Panc1 (cell line): ENCODE results near the gene ZFYVE1. TPM values are rescaled to one million over a fixed set of nuclear protein-coding genes. Genes with fewer than 3 reads are reported as not detected.

Source experiments
- ATAC-seq: fragments of 200-7000 bp; cut with Tn5 transposase; 2 replicates; pipeline ENCODE4 v1.9.1; 2020; ENCODE audit warnings: mild to moderate bottlenecking, moderate library complexity
- BruUV-seq: library from RNA; stranded (reverse); fragments of 400-500 nt; replicated peaks from 2 replicates; lab custom pipeline; 2021; lab: Mats Ljungman, UMichigan
- CTCF ChIA-PET: fragments of 300-600 bp; sonication (Branson Sonifier 250); formaldehyde crosslinking; loops from one replicate; lab custom pipeline; 2022; ENCODE audit warnings: antibody characterized with exemption; lab: Charles Lee
- POLR2A ChIA-PET: fragments of 300-600 bp; sonication (Branson Sonifier 250); formaldehyde crosslinking; loops from one replicate; lab custom pipeline; 2022; ENCODE audit warnings: antibody characterized with exemption; lab: Charles Lee
- DNase-seq: peaks from one replicate; pipeline ENCODE4 v3.0.0-alpha.2; 2010; ENCODE audit warnings: low read depth, low spot score
- H3K27ac ChIP-seq: 2 replicates; pipeline ENCODE4 v1.5.1; 2011; ENCODE audit warnings: mild to moderate bottlenecking, low read length, inconsistent platforms
- H3K27me3 ChIP-seq: fragments of 200-500 bp; sonication (Bioruptor generic); 2 replicates; pipeline ENCODE4 v1.6.0; 2014; ENCODE audit warnings: low read length, inconsistent platforms; ENCODE audit not compliant: control insufficient read depth, insufficient read depth
- H3K36me3 ChIP-seq: fragments of 200-500 bp; sonication (Bioruptor generic); 2 replicates; pipeline ENCODE4 v1.5.1; 2014; ENCODE audit warnings: inconsistent platforms, mild to moderate bottlenecking, low read length, moderate library complexity; ENCODE audit not compliant: control insufficient read depth, insufficient read depth
- H3K4me1 ChIP-seq: 2 replicates; pipeline ENCODE4 v1.5.1; 2011; ENCODE audit warnings: inconsistent platforms, mild to moderate bottlenecking, low read length, moderate library complexity; ENCODE audit not compliant: control insufficient read depth, insufficient read depth
- H3K4me3 ChIP-seq, 2 experiments: 2 replicates each; pipeline ENCODE4 v1.5.1; 2011 to 2012; ENCODE audit warnings: low read depth in 2 of 2, low read length in 2 of 2, mild to moderate bottlenecking in 2 of 2, inconsistent platforms in 1 of 2, moderate library complexity in 1 of 2
- H3K9me3 ChIP-seq: fragments of 200-500 bp; sonication (Bioruptor generic); 2 replicates; pipeline ENCODE4 v1.5.1; 2014; ENCODE audit warnings: low read depth, mild to moderate bottlenecking, inconsistent platforms, low read length, moderate library complexity; ENCODE audit not compliant: control insufficient read depth, insufficient read depth
- CTCF ChIP-seq: fragments of 450-650 bp; IDR thresholded peaks from 2 replicates; pipeline ENCODE4 v1.5.1; 2017; ENCODE audit warnings: mild to moderate bottlenecking
- POLR2AphosphoS5 ChIP-seq: IDR thresholded peaks from 2 replicates; pipeline ENCODE4 v1.6.1; 2012; ENCODE audit warnings: mild to moderate bottlenecking, low read depth, low read length, moderate library complexity
- REST ChIP-seq, 2 experiments: IDR thresholded peaks; 2 replicates each; pipeline ENCODE4 v1.6.1; 2011 to 2012; ENCODE audit warnings: low read depth in 2 of 2, control low read depth in 1 of 2, low read length in 1 of 2, mild to moderate bottlenecking in 1 of 2, moderate library complexity in 1 of 2; ENCODE audit not compliant: insufficient read depth in 1 of 2
- SIN3A ChIP-seq: IDR thresholded peaks from 2 replicates; pipeline ENCODE4 v1.6.1; 2012; ENCODE audit warnings: low read depth, mild to moderate bottlenecking, low read length, moderate library complexity, borderline replicate concordance; ENCODE audit not compliant: insufficient read depth
- TCF7L2 ChIP-seq: IDR thresholded peaks from 2 replicates; pipeline ENCODE4 v1.6.1; 2011; ENCODE audit warnings: mild to moderate bottlenecking, low read depth, low read length, inconsistent platforms
- in situ Hi-C: cut with HindIII; loops from 2 replicates; pipeline ENCODE4 v1.10.0; 2016; ENCODE audit warnings: low sequenced_read_pairs, low pct_unique_long_range_greater_than_20kb
- intact Hi-C: fragments of 100-400 bp; cut with micrococcal nuclease; formaldehyde crosslinking; loops from one replicate; pipeline ENCODE4 v1.10.0; 2022; ENCODE audit not compliant: unreplicated experiment
- total RNA-seq: library from RNA; stranded (reverse); gene quantifications from one replicate; pipeline ENCODE4 v1.2.1, GENCODE V29; 2021; ENCODE audit not compliant: unreplicated experiment

ZFYVE1 gene
- total RNA-seq, 1 experiment from 2014 or later, result 19.8 TPM

- Histone ChIP-seq H3K27ac (no peak overlapping the region), H3K36me3 (peaks cover 3% of the 10 kb centered on the region; the same call in 1 of the 2 replicates), H3K9me3 (no peaks in the 10 kb centered on the region), H3K27me3 (no peaks in the 10 kb centered on the region), H3K4me1 (no peaks in the 10 kb centered on the region), H3K4me3 (no peak overlapping the region)
- DNase-seq (no peak), ATAC-seq (no peak)
- CTCF ChIA-PET, result no interaction called here
- BruUV-seq, result no TSS peak
- POLR2A ChIA-PET, result interaction anchor here (0.6 kb wide), 1 partner anchor 20 kb away, joined by 3 read pairs; no protein-coding TSS in a partner anchor
- intact Hi-C loops (no loop called here), in situ Hi-C loops (no loop called here)
- TF ChIP-seq TCF7L2 (no peak), CTCF (no peak), SIN3A (no peak), POLR2AphosphoS5 (no peak), REST (IDR thresholded peaks at IDR 0.05; ENCODE audit: insufficient read depth in 1 of 2, low read depth in 2 of 2, low read length in 1 of 2) (no peak)
Measured at GRCh38 chr14:72970058-72970630, 56.8 kb downstream of the ZFYVE1 start.

- no peak for ATAC-seq
- Histone ChIP-seq H3K4me1 (no peaks in the 10 kb centered on the region), H3K9me3 (no peaks in the 10 kb centered on the region), H3K27ac (no peak overlapping the region), H3K4me3 (no peak overlapping the region), H3K36me3 (no peaks in the 10 kb centered on the region), H3K27me3 (no peaks in the 10 kb centered on the region)
- no TSS peak for BruUV-seq
- ChIA-PET CTCF (no interaction called here), POLR2A (no interaction called here)
- intact Hi-C loops, result no loop called here
- no peak for TF ChIP-seq POLR2AphosphoS5
- no peak for TF ChIP-seq CTCF
- no peak for TF ChIP-seq SIN3A
- TF ChIP-seq TCF7L2, result no peak
- TF ChIP-seq REST (IDR thresholded peaks at IDR 0.05; ENCODE audit: insufficient read depth in 1 of 2, low read depth in 2 of 2, low read length in 1 of 2), result no peak
- DNase-seq, result no peak
- in situ Hi-C loops, result no loop called here
Measured at GRCh38 chr14:72968316-72968715, 58.6 kb downstream of the ZFYVE1 start.
